H54 (cell line): ENCODE measurements around the gene TRIM21.
"Not testable (repeated sequence)": the region's sequence is repeated elsewhere in the genome, so short reads cannot be mapped to it uniquely, and the experiment has no call there.

Experiments used
- DNase-seq: peaks from one replicate; pipeline ENCODE4 v3.0.0; 2011; ENCODE audit warnings: low spot score, mixed read lengths; ENCODE audit not compliant: insufficient read length
- FAIRE-seq: peaks from 3 replicates; lab custom pipeline; 2011; peaks lifted over from hg19 to GRCh38; lab: Jason Lieb, UNC
- POLR2A ChIP-seq: IDR thresholded peaks from 2 replicates; pipeline ENCODE4 v1.6.1; 2011; ENCODE audit warnings: low read depth, mild to moderate bottlenecking, low read length

TRIM21 gene

GRCh38 chr11:4393209-4393857 lies at the start of gene TRIM21:
Gene TRIM21, minus strand, starts transcription at chr11:4393702. Its CDS starts 3,293 bp downstream, at chr11:4390409.
- TF ChIP-seq POLR2A: peak; percentile 49; the same call in 1 of the 2 replicates
- FAIRE-seq (peak; percentile 96), DNase-seq (peak; percentile 82)

GRCh38 chr11:4441515-4441914 lies 48.0 kb upstream of the TRIM21 start:
- no peak for TF ChIP-seq POLR2A
- no peak for FAIRE-seq
- DNase-seq: no peak

- no peak for TF ChIP-seq POLR2A
- FAIRE-seq (no peak), DNase-seq (no peak)
Observed at GRCh38 chr11:4436411-4436810, 42.9 kb upstream of the TRIM21 start.

GRCh38 chr11:4433856-4434255 lies 40.4 kb upstream of the TRIM21 start:
- DNase-seq (no peak), FAIRE-seq (no peak)
- no peak for TF ChIP-seq POLR2A

- TF ChIP-seq POLR2A: no peak
- DNase-seq (no peak), FAIRE-seq (no peak)
Observed at GRCh38 chr11:4430051-4430450, 36.5 kb upstream of the TRIM21 start.

GRCh38 chr11:4418403-4418802 lies 24.9 kb upstream of the TRIM21 start:
- DNase-seq: no peak
- no peak for FAIRE-seq
- TF ChIP-seq POLR2A: no peak

GRCh38 chr11:4416816-4417215 lies 23.3 kb upstream of the TRIM21 start:
- DNase-seq (no peak), FAIRE-seq (no peak)
- TF ChIP-seq POLR2A: no peak

- DNase-seq (no peak), FAIRE-seq (no peak)
- TF ChIP-seq POLR2A: no peak
Observed at GRCh38 chr11:4416306-4416705, 22.8 kb upstream of the TRIM21 start.

GRCh38 chr11:4406206-4406605 lies 12.7 kb upstream of the TRIM21 start:
- DNase-seq, FAIRE-seq: not testable (repeated sequence)

- FAIRE-seq (no peak), DNase-seq (no peak)
- TF ChIP-seq POLR2A: no peak
Observed at GRCh38 chr11:4393858-4394223, 339 bp upstream of the TRIM21 start.

- FAIRE-seq: no peak
- TF ChIP-seq POLR2A: no peak
- DNase-seq: no peak
Observed at GRCh38 chr11:4388221-4388620, 5.3 kb downstream of the TRIM21 start.

GRCh38 chr11:4385978-4386740 lies 7.3 kb downstream of the TRIM21 start:
- TF ChIP-seq POLR2A: no peak
- FAIRE-seq: no peak
- DNase-seq: no peak

- no peak for TF ChIP-seq POLR2A
- DNase-seq: no peak
- FAIRE-seq: no peak
Observed at GRCh38 chr11:4381901-4382300, 11.6 kb downstream of the TRIM21 start.

- TF ChIP-seq POLR2A: no peak
- no peak for FAIRE-seq
- no peak for DNase-seq
Observed at GRCh38 chr11:4375431-4376140, 17.9 kb downstream of the TRIM21 start.
